Activated naive CD4-positive, alpha-beta T cell treated with anti-CD3 and anti-CD28 coated beads for 36 hours (primary cell): ENCODE results near the gene GIGYF2. TPM values are rescaled to one million over a fixed set of nuclear protein-coding genes. Genes with fewer than 3 reads are reported as not detected.

ENCODE experiments used
- CTCF ChIA-PET: fragments of 350-600 bp; sonication (Branson Sonifier 250); formaldehyde crosslinking; loops from one replicate; lab custom pipeline; 2021; ENCODE audit warnings: antibody characterized with exemption; lab: Charles Lee
- DNase-seq: peaks from one replicate; pipeline ENCODE4 v3.0.0-alpha.2; 2020
- H3K27ac Mint-ChIP-seq: one replicate; pipeline ENCODE4 v1.8.0; 2021; ENCODE audit warnings: mild to moderate bottlenecking, mixed read lengths
- H3K27me3 Mint-ChIP-seq: one replicate; pipeline ENCODE4 v1.8.0; 2021; ENCODE audit warnings: low read depth, mixed read lengths
- H3K36me3 Mint-ChIP-seq: one replicate; pipeline ENCODE4 v1.8.0; 2021; ENCODE audit warnings: low read depth, mixed read lengths
- H3K4me1 Mint-ChIP-seq: one replicate; pipeline ENCODE4 v1.8.0; 2021; ENCODE audit warnings: low read depth, mixed read lengths
- H3K4me3 Mint-ChIP-seq: one replicate; pipeline ENCODE4 v1.8.0; 2021; ENCODE audit warnings: mild to moderate bottlenecking, moderate library complexity, mixed read lengths
- H3K9me3 Mint-ChIP-seq: one replicate; pipeline ENCODE4 v1.8.0; 2021; ENCODE audit warnings: mixed read lengths
- intact Hi-C: fragments of 100-400 bp; cut with micrococcal nuclease; formaldehyde crosslinking; loops from one replicate; pipeline ENCODE4 v1.15.1; 2023
- total RNA-seq, 2 experiments: library from RNA; stranded (reverse); gene quantifications; one replicate each; pipeline ENCODE4 v1.2.3, GENCODE V29; 2021

Gene GIGYF2
- 10 to 100 TPM; 49.7 to 52.8 TPM for total RNA-seq

GRCh38 chr2:232697059-232697806 is at the start of gene GIGYF2:
GIGYF2 (plus strand) TSS chr2:232697331; CDS start chr2:232735198, 37,867 bp downstream.
- H3K4me3 Mint-ChIP-seq, result peak within 1 kb of the TSS; percentile 87
- CTCF ChIA-PET, result no interaction called here
- H3K9me3 Mint-ChIP-seq, result peaks cover 3% of the 10 kb centered on the region
- peak; percentile 97 for DNase-seq
- no peaks in the 10 kb centered on the region for H3K27me3 Mint-ChIP-seq
- peak within 1 kb of the TSS; percentile 70 for H3K27ac Mint-ChIP-seq
- intact Hi-C loops, result loop anchor here (1.0 to 10.0 kb wide), 7 partner anchors 84 to 1155 kb away; partner anchors contain the start of genes ATG16L1, COPS7B, EIF4E2 and HJURP
- H3K4me1 Mint-ChIP-seq, result peaks cover 36% of the 10 kb centered on the region
- peaks cover 17% of the 10 kb centered on the region for H3K36me3 Mint-ChIP-seq

- CTCF ChIA-PET, result no interaction called here
- intact Hi-C loops, result no loop called here
- H3K27me3 Mint-ChIP-seq, result peaks cover 2% of the 10 kb centered on the region
- H3K4me3 Mint-ChIP-seq, result no peak overlapping the region
- DNase-seq, result no peak
- no peaks in the 10 kb centered on the region for H3K9me3 Mint-ChIP-seq
- no peaks in the 10 kb centered on the region for H3K36me3 Mint-ChIP-seq
- H3K4me1 Mint-ChIP-seq, result no peaks in the 10 kb centered on the region
- no peak overlapping the region for H3K27ac Mint-ChIP-seq
Measured at GRCh38 chr2:232649033-232649432, 48.1 kb upstream of the GIGYF2 start.

DNA sequence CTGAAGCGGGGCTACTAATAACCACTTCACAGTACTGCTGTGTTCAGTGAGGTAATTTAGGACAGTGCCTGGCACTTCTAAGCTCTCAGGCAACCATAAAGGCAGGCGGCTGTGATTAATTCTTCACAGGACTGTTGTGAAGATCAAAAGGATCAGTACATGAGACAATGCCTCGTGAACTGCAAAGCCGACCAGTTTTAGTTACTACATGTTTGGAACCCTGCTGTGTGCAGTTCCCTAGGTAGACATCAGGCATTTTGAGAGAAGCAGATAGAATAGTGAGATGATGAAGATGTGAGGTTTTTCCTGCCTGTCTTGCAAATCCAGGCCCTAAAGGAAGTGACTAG is 44.7 kb upstream of the GIGYF2 start:
- Mint-ChIP-seq H3K9me3 (no peaks in the 10 kb centered on the region), H3K27me3 (peaks cover 2% of the 10 kb centered on the region), H3K4me1 (no peaks in the 10 kb centered on the region), H3K27ac (no peak overlapping the region), H3K4me3 (no peak overlapping the region), H3K36me3 (no peaks in the 10 kb centered on the region)
- DNase-seq, result no peak
- CTCF ChIA-PET, result no interaction called here
- intact Hi-C loops, result no loop called here

DNA sequence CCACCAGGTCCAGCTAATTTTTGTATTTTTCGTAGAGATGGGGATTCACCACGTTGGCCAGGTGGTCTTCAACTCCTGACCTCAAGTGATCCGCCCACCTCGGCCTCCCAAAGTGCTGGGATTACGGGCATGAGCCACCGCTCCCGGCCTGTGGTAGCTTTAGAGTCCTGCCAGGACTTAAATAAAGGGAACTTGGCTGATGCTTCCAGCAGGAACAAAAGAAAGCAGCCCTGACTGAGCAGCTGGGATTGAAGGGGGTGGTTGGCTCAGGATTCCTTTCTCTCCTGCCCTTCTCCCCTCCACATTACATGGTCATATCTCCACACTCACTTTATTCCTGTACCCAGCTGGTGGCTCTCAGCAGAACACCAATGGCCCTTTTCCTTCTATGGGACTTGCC is 43.7 kb upstream of the GIGYF2 start:
- intact Hi-C loops, result no loop called here
- H3K9me3 Mint-ChIP-seq, result no peaks in the 10 kb centered on the region
- no peaks in the 10 kb centered on the region for H3K27me3 Mint-ChIP-seq
- no peak overlapping the region for H3K4me3 Mint-ChIP-seq
- H3K4me1 Mint-ChIP-seq, result no peaks in the 10 kb centered on the region
- H3K36me3 Mint-ChIP-seq, result no peaks in the 10 kb centered on the region
- H3K27ac Mint-ChIP-seq, result no peak overlapping the region
- CTCF ChIA-PET, result interaction anchor here (0.5 to 0.6 kb wide), 2 partner anchors 40 to 315 kb away, joined by 3 read pairs; no protein-coding TSS in a partner anchor
- no peak for DNase-seq

- Mint-ChIP-seq H3K36me3 (no peaks in the 10 kb centered on the region), H3K4me1 (no peaks in the 10 kb centered on the region), H3K4me3 (no peak overlapping the region), H3K27ac (no peak overlapping the region), H3K9me3 (no peaks in the 10 kb centered on the region), H3K27me3 (no peaks in the 10 kb centered on the region)
- intact Hi-C loops, result no loop called here
- no peak for DNase-seq
- CTCF ChIA-PET, result no interaction called here
Measured at GRCh38 chr2:232655392-232655791, 41.7 kb upstream of the GIGYF2 start.

DNA sequence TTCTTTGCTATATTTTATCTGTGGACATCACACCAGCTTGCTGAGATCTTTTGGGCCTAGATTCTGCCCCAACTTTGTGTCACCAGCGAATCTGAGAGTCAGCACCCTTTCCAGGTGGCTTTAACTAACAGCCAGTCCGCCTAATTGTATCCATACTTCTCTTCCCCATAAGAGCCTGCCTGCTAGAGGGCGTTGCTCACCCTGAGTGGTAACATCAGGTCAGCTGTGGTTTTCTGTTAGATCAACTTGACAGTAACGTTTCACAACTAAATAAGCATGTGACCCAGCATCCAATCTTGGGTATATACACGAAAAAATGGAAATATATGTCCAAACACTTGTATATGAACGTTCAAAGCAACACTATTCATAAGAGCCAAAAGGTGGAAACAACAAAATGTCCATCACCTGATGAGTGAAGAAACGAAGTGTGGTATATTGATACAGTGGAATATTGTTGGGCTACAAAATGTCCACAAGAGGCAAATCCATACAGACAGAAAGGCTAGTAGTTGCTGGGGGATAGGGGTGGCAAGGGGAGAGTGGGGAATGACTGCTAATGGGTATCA is 38.8 kb upstream of the GIGYF2 start:
- no peaks in the 10 kb centered on the region for H3K4me1 Mint-ChIP-seq
- CTCF ChIA-PET, result no interaction called here
- intact Hi-C loops, result no loop called here
- no peak for DNase-seq
- H3K27ac Mint-ChIP-seq, result no peak overlapping the region
- H3K4me3 Mint-ChIP-seq, result no peak overlapping the region
- no peaks in the 10 kb centered on the region for H3K9me3 Mint-ChIP-seq
- no peaks in the 10 kb centered on the region for H3K36me3 Mint-ChIP-seq
- no peaks in the 10 kb centered on the region for H3K27me3 Mint-ChIP-seq

DNA sequence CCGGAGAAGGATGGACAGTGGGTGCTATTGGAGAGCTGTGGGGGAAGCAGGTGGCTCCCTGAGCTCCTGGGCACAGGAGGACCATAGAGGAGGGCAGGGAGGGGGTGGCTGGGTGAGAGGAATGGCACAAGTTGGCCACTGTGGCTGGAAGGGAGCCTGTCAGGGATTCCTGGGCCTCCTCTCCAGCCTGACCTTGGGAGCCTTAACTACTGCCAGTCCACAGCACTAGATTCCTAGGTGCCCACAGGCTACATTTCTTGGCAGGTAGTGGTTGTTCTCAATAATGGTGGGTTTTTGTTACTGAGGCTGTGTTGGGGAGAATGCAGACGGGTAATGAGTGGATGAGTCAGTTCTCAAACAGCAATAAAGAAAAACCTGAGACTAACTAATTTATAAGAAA is 37.8 kb upstream of the GIGYF2 start:
- Mint-ChIP-seq H3K27ac (no peak overlapping the region), H3K9me3 (no peaks in the 10 kb centered on the region), H3K4me3 (no peak overlapping the region), H3K27me3 (no peaks in the 10 kb centered on the region), H3K36me3 (no peaks in the 10 kb centered on the region), H3K4me1 (no peaks in the 10 kb centered on the region)
- no peak for DNase-seq
- intact Hi-C loops, result no loop called here
- CTCF ChIA-PET, result no interaction called here

GRCh38 chr2:232662486-232663260 is 34.5 kb upstream of the GIGYF2 start:
- H3K27me3 Mint-ChIP-seq, result no peaks in the 10 kb centered on the region
- H3K4me3 Mint-ChIP-seq, result no peak overlapping the region
- DNase-seq, result no peak
- CTCF ChIA-PET, result no interaction called here
- H3K4me1 Mint-ChIP-seq, result no peaks in the 10 kb centered on the region
- intact Hi-C loops, result no loop called here
- no peaks in the 10 kb centered on the region for H3K36me3 Mint-ChIP-seq
- no peak overlapping the region for H3K27ac Mint-ChIP-seq
- no peaks in the 10 kb centered on the region for H3K9me3 Mint-ChIP-seq

- Mint-ChIP-seq H3K27me3 (no peaks in the 10 kb centered on the region), H3K27ac (no peak overlapping the region), H3K4me1 (no peaks in the 10 kb centered on the region), H3K9me3 (no peaks in the 10 kb centered on the region), H3K36me3 (no peaks in the 10 kb centered on the region), H3K4me3 (no peak overlapping the region)
- intact Hi-C loops, result no loop called here
- CTCF ChIA-PET, result interaction anchor here (1.6 kb wide), 1 partner anchor 54 kb away, joined by 4 read pairs; no protein-coding TSS in a partner anchor
- DNase-seq, result no peak
Measured at GRCh38 chr2:232666051-232666805, 30.9 kb upstream of the GIGYF2 start.

DNA sequence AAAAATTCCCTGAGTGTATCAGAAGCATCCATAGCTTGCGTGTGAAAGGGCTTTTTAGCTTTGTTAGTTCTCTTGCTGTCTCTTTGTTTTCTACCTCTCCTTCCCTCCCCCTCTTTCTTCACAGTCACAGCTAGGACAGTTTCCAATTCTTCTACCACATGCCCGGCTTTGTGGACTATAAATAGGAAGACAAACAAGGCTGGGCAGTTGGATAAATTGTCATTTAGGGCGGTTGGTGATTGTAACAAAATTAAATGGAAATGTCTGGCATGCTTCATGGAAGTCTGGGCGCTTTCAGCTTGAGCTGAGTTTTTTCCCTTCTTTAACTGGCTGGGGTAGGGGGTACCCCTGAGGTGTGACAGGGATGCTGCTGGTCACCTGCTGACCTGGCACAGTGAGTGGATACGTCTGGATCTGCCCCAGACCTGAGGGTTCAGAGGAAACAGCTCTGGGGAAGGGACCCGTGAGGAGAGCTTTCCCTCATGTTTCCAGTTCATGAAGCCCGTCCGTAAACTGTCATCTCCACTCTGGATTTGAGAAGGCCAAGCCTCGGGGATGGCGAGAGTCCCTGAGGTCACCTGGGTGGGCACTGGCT is 29.0 kb upstream of the GIGYF2 start:
- Mint-ChIP-seq H3K9me3 (no peaks in the 10 kb centered on the region), H3K4me3 (no peak overlapping the region), H3K27ac (no peak overlapping the region), H3K27me3 (no peaks in the 10 kb centered on the region), H3K4me1 (no peaks in the 10 kb centered on the region), H3K36me3 (no peaks in the 10 kb centered on the region)
- intact Hi-C loops, result loop anchor here (2.0 kb wide), 1 partner anchor 61 kb away; no protein-coding TSS in a partner anchor
- CTCF ChIA-PET, result interaction anchor here (0.6 to 1.6 kb wide), 2 partner anchors 15 to 56 kb away, joined by 3 to 4 read pairs; no protein-coding TSS in a partner anchor
- DNase-seq, result no peak

DNA sequence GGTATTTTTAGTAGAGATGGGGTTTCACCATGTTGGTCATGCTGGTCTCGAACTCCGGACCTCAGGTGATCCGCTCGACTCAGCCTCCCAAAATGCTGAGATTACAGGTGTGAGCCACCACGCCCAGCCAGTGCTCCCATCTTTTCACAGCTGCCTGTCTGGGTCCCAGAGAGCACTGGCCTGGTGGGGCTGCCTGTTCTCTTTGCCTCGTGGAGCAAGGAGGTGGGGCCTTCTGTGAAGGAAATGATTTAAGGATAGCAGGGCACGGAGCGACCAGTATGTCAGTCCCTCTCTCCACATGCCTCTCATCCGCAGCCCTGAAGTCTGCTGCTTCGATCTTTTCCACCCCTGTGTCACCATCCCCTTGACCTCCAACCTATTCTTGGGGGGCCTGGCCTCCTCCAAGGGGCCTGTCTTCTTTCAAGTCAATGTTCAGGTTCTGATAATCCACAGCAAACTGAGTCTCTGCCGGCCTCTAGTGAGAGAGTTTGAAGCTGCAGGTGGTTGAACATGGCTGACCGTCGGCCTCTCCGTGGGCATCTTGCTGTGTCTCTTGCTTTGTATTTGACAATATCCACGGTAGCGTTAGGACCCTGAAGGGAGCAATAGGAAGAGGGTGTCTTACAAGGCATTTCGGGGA is 28.2 kb upstream of the GIGYF2 start:
- no peak overlapping the region for H3K4me3 Mint-ChIP-seq
- DNase-seq, result peak; percentile 15
- no peaks in the 10 kb centered on the region for H3K27me3 Mint-ChIP-seq
- no peaks in the 10 kb centered on the region for H3K4me1 Mint-ChIP-seq
- CTCF ChIA-PET, result interaction anchor here (0.6 kb wide), 1 partner anchor 14 kb away, joined by 3 read pairs; no protein-coding TSS in a partner anchor
- H3K27ac Mint-ChIP-seq, result no peak overlapping the region
- H3K9me3 Mint-ChIP-seq, result no peaks in the 10 kb centered on the region
- H3K36me3 Mint-ChIP-seq, result no peaks in the 10 kb centered on the region
- intact Hi-C loops, result loop anchor here (2.0 kb wide), 1 partner anchor 62 kb away; no protein-coding TSS in a partner anchor
